ENCODE data around the gene CTXN1.
"Not testable (repeated sequence)": the region's sequence is repeated elsewhere in the genome, so short reads cannot be mapped to it uniquely, and the experiment has no call there.

- not testable (repeated sequence) for TF ChIP-seq CTCF, POLR2A (IDR thresholded peaks at IDR 0.05)
These were observed 32.4 kb downstream of the CTXN1 start for GRCh38 chr19:7893362-7894101.

All from testis (tissue), 2 donors.